ENCODE measurements around the gene CRMP1.

Gene CRMP1

GRCh38 chr4:5931526-5931925, 38.6 kb upstream of the CRMP1 start:
- H3K27ac ChIP-seq = no peak overlapping the region
- H3K4me3 ChIP-seq = no peak overlapping the region
- TF ChIP-seq CTCF (IDR thresholded peaks at IDR 0.05) = no peak
- DNase-seq (ENCODE audit: low spot score) = peak; percentile 57

- no peak for TF ChIP-seq CTCF (IDR thresholded peaks at IDR 0.05)
- DNase-seq (ENCODE audit: low spot score) = peak; percentile 24
- no peak overlapping the region for H3K4me3 ChIP-seq
- no peak overlapping the region for H3K27ac ChIP-seq
Measured at GRCh38 chr4:5930876-5931275, 38.0 kb upstream of the CRMP1 start.

DNA sequence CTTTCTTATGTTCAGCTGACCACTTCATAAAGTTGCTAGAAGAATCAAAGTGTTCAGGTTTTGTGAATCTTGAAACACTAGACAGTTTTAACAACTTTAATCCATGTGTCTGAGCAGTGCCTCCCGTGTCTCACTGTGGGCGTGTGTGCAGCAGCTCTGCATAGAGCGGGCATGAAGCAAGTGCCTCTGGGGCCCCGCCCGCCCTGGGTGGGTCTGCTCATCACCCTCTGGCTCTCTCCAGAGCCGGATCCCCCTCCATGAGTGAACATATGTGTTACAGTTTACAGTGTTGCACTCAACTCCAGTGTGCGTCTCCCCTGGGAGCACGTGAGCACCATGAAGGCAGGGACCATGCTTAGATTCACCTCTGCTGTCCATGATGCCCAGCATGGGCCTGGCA, 37.6 kb upstream of the CRMP1 start:
- peak; percentile 45 for DNase-seq (ENCODE audit: low spot score)
- Histone ChIP-seq H3K4me3 (no peak overlapping the region), H3K27ac (no peak overlapping the region)
- no peak for TF ChIP-seq CTCF (IDR thresholded peaks at IDR 0.05)

- no peak overlapping the region for H3K4me3 ChIP-seq
- no peak for TF ChIP-seq CTCF (IDR thresholded peaks at IDR 0.05)
- DNase-seq (ENCODE audit: low spot score) = no peak
- no peak overlapping the region for H3K27ac ChIP-seq
Measured at GRCh38 chr4:5928844-5929420, 36.0 kb upstream of the CRMP1 start.

DNA sequence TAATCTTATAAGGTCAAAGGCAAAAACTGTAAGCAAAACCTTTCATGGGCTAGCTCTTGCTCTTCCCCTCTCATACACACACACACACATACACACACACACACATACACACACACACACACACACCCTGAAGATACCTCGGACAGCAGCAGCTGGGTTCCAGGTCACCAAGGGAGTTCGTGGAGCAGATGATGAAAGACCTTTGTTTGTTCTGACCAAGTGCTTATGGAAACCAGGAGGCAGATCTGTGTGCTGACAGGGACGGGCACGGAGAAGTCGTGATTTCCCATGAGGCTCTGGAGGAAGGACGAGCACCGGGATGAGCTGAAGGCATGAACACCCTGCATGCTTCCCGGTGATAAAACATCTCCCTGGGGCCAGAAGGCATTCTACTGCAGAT, 35.4 kb upstream of the CRMP1 start:
- peak; percentile 29 for DNase-seq (ENCODE audit: low spot score)
- TF ChIP-seq CTCF (IDR thresholded peaks at IDR 0.05) = no peak
- Histone ChIP-seq H3K4me3 (no peak overlapping the region), H3K27ac (no peak overlapping the region)

GRCh38 chr4:5927747-5928146, 34.9 kb upstream of the CRMP1 start:
- Histone ChIP-seq H3K27ac (no peak overlapping the region), H3K4me3 (no peak overlapping the region)
- TF ChIP-seq CTCF (IDR thresholded peaks at IDR 0.05) = no peak
- peak; percentile 41 for DNase-seq (ENCODE audit: low spot score)

DNA sequence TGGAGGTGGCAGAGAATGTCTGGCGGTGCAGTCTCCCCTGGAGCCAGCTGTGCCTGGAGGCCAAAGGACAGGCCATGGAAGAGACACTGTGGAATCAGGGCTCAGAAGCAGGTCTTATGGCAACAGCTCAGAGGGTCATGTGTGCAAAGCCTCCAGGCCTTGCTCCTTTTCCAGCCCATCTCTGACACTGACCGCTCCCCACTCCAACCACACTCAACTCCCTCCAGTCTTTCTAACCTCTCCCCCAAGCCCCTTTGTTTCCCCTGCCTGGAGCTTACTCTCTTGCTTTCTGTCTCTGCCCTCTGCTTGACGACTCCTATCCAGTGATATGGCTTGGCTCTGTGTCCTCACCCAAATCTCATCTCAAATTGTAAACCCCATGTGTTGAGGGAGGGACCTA, 34.2 kb upstream of the CRMP1 start:
- Histone ChIP-seq H3K27ac (no peak overlapping the region), H3K4me3 (no peak overlapping the region)
- no peak for DNase-seq (ENCODE audit: low spot score)
- TF ChIP-seq CTCF (IDR thresholded peaks at IDR 0.05) = no peak
